ENCODE data around the gene MSRB3. TPM values are rescaled to one million over a fixed set of nuclear protein-coding genes. Genes with fewer than 3 reads are reported as not detected.

MSRB3 gene
- 75.9 TPM for total RNA-seq

DNA sequence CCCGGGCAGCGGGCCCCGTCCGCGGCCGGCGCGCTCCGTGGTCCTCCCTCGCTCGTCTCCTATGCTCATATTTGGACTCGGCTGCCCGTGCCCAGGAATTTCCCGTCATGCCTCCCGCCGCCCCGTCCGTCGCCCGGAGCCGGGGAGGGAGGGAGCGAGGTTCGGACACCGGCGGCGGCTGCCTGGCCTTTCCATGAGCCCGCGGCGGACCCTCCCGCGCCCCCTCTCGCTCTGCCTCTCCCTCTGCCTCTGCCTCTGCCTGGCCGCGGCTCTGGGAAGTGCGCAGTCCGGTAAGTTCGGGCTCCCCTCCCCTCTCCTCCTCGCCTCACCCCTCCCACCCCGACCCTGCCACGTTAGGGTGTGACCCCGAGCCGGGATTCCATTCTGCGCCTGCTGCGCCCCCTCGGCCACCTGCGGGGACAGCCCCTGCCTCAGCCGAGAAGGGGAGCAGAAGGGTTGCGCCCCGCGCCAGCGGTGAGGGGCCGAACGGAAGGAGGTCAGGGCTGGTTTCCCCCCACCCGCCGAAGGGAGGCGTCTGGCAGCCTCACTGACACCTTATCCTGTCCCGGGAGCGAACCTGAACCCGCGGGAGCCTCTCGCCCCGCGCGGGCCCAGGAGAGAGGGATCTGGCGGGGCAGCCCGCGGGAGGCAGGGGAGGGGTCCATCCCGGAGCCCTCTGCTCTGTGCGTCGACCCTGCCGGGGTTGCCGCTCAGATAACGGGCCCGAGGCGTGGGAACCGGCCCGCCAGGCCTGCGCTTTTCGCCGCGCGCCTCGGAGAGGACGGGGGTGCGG lies at the start of gene MSRB3:
Gene MSRB3, plus strand, starts transcription at position 108 of the 793 bp plus-strand sequence. CDS start 29,897 bp downstream, outside the sequence.
- peak in 2 of 3 donors; percentile 80 to 84 for DNase-seq (ENCODE audit: low read depth in 2 of 3, low spot score in 2 of 3)

DNA sequence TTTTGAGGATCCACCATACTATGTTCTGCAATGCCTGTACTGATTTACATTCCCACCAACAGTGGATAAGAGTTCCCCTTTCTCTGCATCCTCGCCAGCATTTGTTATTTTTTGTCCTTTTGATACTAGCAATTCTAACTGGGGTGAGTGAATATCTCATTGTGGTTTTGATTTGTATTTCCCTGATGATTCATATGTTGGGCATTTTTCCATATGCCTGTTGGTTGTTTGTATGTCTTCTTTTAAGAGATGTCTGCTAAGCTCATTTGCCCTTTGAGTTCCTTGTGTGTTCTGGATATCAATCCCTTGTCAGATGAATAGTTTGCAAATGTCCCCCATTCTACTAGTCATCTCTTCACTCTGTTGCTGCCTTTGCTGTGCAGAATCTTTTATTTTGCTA lies 49.0 kb upstream of the MSRB3 start:
- peak in 1 of 3 donors; percentile 15 for DNase-seq (ENCODE audit: low read depth in 2 of 3, low spot score in 2 of 3)

DNA sequence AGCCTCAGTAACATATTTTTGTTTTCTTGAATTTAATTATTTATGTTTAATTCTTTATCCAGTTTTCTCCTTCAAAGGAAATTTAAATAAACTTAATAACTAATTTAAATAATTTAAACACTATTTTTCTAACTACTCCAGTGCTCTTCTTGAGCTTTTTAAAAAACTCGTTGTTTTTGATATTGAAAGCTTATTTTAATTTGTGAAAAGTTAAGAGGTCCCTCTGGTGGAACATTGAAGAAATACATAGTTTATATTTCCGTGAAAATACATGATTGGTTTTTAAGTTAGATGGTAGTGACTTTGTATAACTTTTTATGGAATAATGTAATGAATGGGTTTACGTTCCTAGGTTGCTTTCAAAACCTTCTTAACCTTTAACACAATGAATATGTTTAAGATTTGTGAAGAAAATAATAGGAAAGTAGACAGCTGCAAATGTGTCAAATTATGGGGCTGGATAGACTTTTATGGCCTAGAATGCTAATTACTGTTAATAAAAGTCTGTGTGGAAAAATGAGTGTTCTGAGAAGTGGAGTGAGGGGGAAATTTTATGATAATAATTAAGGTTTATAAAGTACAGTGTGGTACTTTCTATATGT lies 45.9 kb upstream of the MSRB3 start:
- peak in 2 of 3 donors; percentile 35 to 71 for DNase-seq (ENCODE audit: low read depth in 2 of 3, low spot score in 2 of 3)

DNA sequence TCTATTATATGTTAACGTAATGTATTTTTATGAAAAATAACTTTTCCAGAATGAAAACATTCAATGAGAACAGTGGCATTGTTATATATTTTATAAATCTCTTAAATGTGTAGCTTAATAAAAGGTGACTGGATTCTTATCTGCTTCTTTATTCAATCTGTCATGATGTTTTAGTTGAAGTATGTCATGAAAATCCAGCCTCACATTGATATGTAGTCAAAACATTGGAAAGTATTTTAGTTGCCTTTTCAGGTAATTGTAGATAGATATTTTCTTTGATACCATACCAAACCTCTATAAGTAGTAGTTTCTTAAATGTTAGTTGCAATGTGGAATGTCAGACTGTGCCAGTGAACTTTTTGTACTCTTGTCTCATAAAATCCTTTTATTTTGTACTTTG lies 41.3 kb upstream of the MSRB3 start:
- DNase-seq (ENCODE audit: low read depth in 2 of 3, low spot score in 2 of 3): no peak

DNA sequence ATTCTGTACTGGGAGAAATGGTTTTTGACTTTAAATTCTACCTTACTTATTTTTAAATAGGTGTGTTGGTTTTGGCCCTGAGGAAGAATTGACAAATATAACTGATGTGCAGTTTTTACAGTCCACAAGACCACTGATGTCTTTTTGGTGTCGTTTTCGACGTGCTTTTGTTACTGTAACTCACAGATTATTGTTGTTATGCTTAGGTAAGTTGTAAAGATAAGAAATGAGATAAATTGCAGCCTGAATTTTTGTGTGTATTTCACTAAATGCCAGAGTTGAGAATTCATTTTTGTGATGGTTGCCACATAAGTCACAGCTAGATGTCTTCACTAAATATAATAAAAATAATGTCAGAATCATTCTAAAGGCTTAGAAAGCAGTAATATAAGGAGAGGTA lies 39.9 kb upstream of the MSRB3 start:
- DNase-seq (ENCODE audit: low read depth in 2 of 3, low spot score in 2 of 3): no peak

DNA sequence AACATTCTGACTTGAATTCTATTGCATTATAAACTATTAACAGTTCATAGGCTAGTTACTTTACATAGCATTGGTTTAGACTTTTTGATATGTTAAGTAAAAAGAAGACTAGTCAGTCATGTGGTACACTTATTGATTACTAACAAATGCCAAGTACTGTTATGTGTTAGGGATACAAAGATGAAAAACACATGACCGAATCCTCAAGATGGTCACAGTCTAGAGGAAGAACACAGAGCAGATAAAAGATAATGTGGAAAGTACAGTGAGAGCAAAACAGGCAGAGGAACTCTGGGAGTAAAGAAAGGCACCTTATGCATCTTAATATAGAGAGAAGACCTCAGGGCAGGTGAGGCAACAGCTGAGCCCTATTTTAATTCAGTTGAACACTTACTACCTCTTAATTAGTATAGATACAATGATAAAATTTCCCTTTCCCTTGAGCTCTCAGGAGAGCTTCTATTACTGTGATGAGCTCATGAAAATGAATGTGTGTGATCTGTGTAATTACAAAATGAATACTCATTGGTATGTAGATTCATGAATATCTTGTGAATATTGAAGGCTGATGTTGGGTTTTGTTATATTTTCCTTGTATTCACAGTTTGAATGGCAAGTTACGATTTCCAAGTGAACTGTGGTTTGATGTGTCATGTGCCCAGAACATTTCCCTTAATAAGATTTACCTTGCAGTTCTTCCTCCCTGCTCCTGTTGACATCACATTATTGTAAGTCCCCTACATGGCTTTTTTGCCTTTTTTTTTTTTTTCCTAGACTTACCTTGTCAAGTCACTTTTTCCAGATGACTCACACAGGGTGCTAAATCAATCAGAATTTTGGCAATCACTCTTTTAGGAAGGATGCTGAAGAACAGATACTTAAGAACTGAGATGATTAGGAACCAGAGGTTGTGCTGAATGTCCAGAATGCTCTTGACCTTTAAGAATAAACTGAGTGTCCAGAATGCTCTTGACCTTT lies 29.5 kb upstream of the MSRB3 start:
- DNase-seq (ENCODE audit: low read depth in 2 of 3, low spot score in 2 of 3): peak in 2 of 3 donors; percentile 42 to 70

DNA sequence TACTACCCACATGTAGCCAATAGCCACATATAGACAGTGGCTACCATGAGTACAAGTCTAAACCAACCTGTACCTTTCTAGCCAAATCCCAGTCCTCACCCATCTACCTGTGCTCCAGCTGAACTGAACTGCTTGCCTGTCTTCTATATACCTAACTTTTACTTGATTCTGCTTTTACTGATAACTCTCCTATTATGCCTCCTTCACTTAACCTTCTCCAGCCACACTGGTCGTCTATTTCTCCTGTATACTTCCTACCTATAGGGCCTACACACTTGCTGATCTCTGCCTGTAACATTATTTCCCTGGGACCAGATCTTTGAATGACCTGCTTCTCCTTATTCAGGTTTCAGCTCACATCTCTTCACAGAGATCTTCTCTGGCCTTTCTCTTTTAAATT lies 26.0 kb upstream of the MSRB3 start:
- DNase-seq (ENCODE audit: low read depth in 2 of 3, low spot score in 2 of 3): no peak

DNA sequence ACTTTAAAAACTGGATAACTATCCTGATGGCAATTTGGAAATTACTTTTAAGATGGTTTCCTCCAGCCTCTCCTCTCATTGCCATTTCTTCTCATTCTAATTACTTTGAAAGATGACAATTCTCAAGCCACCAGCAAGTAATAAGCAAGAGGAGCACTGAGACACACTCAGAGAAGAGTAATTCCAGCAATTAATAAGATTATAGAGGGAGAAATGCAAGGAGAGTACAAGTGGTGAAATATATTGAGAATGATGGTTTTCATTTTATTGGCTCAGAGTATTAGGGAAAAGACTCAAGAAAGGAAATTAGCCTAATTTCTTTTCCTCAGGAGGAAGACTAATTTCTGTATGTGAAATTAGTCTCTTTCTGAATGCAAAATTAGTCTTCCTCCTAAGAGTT lies 20.5 kb upstream of the MSRB3 start:
- no peak for DNase-seq (ENCODE audit: low read depth in 2 of 3, low spot score in 2 of 3)

DNA sequence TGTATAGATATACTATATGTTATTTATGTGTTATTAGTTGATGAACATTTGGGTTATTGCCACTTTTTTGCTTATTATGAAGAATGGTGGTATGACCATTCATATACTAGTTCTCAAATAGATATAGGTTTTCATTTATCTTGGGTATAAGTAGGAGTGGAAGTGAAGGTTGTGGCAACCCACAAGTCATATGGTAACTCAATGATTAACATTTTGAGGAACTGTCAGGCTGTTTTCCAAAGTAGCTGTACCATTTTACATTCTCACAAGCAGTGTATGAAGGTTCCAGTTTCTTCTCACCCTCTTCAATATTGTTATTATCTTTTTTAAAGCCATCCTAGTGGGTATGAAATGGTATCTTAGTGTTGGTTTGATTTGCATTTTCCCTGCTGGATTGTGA lies 19.0 kb upstream of the MSRB3 start:
- no peak for DNase-seq (ENCODE audit: low read depth in 2 of 3, low spot score in 2 of 3)

DNA sequence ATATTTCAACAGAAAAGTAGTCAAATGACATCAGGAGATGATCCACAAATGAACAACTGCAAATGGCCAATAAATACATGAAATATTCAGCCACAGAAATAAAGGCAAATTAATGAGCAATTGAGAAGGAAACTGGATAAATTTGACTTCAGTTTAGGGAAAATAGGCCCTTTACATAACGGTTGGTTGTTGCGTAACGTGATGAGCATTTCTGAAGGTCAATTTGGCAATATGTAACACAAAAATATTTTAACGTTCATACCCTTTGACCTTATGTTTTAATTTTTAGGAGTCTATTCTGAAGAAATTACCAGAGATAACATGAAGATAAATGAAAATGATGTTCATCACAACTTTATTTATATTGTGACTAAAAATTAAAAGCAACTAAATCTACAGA lies 14.7 kb upstream of the MSRB3 start:
- no peak for DNase-seq (ENCODE audit: low read depth in 2 of 3, low spot score in 2 of 3)

DNA sequence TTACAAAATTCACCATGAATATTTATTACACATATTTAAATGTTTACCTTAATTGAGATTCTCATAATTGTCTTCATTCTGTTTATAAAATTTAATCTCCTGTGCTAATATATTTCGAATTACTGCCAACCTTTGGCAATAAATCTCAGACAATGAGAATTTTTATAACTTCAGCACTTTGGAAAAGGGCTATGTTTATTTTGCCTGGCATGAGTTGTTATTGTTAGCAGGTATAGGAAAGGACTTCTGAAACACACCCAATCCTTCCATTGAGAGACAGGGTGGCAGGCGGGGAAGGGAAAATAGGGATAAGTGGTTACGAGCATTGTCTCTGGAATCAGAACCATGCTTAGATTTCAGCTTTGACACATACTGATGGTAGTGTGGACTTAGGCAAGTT lies 12.1 kb upstream of the MSRB3 start:
- no peak for DNase-seq (ENCODE audit: low read depth in 2 of 3, low spot score in 2 of 3)

DNA sequence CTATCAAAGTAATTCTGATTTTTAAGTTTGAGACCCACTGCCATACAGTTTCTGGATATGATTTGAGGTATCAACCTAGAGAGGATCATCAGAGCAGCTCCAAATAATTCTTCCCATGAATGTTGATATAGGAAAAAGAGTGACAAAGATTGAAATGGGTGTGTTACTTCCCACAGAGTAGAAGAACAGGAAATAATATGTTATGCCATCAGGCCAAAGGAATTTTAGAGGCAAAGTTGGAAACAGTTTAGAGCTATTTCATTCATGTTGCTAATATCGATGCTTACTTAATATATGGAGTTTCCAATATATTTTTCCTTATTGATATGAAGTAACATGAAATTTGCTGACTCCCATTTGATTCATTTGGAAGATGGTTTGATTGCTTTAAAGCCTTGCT lies 8.9 kb upstream of the MSRB3 start:
- DNase-seq (ENCODE audit: low read depth in 2 of 3, low spot score in 2 of 3): no peak

DNA sequence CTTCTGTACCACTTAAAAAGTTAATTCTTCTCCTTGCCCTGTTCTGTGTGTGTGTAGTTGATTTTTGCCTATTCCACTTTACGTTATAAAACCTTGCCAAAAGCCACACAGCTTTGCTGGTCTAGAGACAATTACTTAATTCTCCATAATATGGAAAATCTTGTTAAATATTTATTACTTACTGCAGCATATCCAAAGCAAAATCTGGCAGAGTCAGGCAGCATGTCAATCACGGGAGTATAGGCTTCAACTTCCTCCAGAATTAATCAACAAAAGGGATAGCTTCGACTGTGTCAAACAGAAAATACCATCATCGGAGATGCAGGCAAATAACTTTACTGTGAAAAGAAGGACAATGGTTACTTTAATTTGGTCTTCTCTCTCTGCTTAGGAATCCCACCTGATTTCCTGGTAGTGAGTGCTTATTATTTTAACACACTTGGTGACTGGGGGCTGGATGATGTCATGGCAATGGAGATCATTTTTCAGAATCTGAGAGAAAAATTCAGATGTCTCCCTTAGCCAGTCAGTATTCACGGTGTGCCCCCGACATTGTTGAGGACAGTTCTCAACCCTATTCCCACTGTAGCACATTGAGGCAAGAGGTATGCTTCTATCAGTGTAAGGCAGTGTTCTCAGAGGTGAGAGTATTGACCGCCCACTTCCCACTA lies 3.7 kb upstream of the MSRB3 start:
- DNase-seq (ENCODE audit: low read depth in 2 of 3, low spot score in 2 of 3): no peak

DNA sequence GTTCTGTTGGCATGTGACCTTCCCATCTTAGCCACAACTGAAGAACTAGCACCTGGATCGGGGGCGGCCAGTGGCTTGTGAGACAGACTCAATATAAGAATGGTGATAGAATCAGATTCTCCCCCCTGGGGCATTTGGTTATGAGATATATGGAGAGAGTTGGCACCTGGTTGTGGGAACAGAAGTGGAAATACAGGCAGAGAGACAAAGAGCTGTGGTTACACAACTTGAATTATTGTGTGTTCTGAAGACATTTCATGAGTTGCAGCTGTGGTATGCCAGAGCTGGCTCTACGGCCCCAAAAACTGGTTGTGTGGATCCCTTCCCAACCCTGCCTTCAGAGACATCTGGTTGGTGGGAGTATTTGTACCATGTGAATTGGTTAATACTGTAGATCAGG lies 2.9 kb upstream of the MSRB3 start:
- DNase-seq (ENCODE audit: low read depth in 2 of 3, low spot score in 2 of 3): no peak

DNA sequence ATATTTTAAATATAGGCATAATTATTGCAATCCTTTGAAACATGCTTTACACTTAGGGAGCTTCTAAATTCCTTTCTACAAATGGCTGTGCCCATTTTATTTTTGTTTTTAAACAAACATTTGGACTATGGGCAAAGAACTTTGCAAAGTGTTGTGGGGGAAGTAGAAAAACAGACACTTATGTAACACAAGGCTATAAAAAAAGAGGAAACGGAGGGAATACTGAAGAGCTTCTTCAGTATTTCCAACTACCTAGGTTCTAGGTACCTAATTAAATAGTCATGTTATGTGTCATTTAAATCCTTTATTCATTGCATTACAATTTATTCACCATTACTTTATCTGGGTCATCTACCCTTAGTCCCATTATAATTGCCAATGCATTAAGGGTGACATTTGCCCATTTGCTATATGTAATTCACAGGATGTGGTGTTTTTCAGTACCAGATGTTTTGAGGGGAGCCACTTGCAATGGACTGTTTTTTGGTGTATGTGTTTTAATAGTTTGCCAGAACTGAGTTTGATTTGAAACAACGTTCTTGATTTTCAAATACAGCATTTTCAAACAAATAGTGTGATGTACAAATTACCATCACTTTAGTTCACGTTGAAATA lies 1.5 kb upstream of the MSRB3 start:
- peak in 1 of 3 donors; percentile 35 for DNase-seq (ENCODE audit: low read depth in 2 of 3, low spot score in 2 of 3)

DNA sequence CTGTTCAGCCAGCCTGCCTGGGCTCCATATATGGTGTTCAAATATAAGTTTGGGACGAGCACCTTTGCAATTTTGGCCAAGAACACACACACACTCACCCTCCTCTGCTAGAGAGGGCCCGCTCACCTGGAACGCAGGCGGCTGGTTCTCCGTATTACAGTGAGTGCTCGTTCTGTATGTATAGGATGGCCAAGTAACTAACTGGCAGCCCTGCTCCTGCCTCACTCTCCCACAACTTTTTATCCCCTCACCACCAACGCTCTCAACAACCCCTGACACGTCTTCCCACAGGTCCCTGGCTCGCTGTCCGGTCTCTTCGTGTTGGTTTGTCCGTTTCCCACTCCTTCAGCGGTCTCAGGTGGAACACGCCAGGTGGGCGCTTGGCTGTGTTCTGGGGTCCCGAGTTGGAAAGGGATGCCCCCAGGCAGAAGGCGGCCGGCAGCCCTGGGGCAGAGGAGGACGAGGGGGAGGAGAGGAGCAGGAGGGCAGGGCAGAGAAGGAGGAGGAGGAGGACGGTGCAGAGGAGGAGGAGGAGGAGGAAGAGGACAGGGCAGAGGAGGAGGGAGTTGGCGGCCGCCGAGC lies 398 bp upstream of the MSRB3 start:
- no peak for DNase-seq (ENCODE audit: low read depth in 2 of 3, low spot score in 2 of 3)

DNA sequence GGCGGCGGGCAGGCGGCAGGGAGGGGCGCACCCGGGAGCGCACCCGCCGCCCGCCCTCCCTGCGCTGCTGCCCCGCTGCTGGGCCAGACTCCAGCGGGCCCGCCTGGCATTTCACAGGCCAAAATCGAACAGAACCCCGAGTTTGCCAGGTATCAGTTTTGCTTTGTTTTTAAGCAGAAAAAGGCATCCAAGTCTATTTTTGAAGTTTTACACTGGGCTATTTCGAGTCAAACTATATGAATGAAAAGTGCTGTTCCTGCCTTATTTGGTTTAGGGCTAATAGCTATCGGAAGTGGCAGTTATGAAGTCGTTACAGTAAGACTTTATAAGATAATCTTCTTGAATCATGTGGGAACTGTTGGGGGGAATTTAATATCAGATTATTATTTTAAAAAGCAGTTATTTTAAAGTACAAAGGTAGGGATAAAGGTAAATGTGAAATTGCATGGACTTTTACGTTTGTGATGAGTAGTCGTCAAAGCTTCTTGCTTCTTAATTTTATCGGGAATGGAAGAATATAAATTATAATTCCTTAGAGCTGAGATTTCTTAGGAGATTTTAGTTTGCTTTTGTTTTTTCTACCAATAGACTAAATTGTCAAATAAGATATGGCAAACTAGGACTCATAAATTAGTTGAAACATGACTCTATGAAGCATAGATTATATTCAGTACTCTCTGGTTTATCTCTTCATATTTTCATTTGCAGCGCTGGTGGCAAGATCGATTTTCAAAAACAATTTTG lies 1.1 kb downstream of the MSRB3 start:
- peak in 2 of 3 donors; percentile 58 to 60 for DNase-seq (ENCODE audit: low read depth in 2 of 3, low spot score in 2 of 3)

DNA sequence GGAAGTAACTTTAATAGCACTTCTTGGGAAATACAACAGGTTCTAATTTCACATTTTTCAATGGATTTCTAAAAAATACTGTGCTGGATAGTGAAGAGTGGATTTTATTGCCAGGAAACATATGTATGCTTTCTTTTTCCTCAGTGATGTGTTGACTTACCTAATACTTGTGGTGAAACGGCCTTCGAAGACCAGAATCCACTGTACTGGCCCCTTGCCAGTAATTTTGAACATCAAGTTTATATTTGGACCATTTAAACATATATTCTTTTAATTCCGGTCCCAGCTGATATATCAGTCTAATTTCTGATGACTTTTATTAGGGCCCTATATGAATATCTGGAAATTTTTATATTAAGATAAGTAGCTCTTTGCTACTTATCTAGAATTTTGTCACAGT lies 1.8 kb downstream of the MSRB3 start:
- peak in 2 of 3 donors; percentile 40 to 73 for DNase-seq (ENCODE audit: low read depth in 2 of 3, low spot score in 2 of 3)

DNA sequence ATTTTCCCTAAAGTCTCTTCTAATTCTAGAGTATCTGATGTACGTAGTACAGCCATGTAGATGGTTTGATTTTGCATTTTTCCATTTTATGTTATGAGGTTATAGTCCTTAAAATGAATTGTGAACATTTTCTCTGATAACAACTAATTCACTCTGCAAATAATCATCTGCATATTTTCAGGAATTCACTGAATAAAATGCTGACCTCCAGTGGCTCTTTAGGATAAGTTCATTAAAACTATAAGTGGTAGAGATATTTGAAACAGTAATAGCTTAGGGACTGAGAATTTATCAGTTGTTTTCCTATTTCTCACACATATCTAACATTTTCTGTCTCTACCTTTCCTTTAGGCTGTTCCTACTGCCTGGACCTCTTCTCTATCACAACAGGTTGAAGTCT lies 4.4 kb downstream of the MSRB3 start:
- DNase-seq (ENCODE audit: low read depth in 2 of 3, low spot score in 2 of 3): peak in 1 of 3 donors; percentile 39

All from hematopoietic multipotent progenitor cell (in vitro differentiated cells).